K562 (cell line): ENCODE results near the gene RNF151. TPM values are rescaled to one million over a fixed set of nuclear protein-coding genes. Genes with fewer than 3 reads are reported as not detected.
A peak's percentile ranks its signal among the peaks of the same experiment; 100 is the strongest.

Source experiments
- ATF1 ChIP-seq, 2 experiments: fragments of 450-650 bp in 1 of 2; IDR thresholded peaks; 2 replicates each; pipeline ENCODE4 v1.6.1; 2016; ENCODE audit warnings: missing compliant biosample characterization in 1 of 2, missing genetic modification characterization in 1 of 2
- FOXK2 ChIP-seq, 2 experiments: fragments of 450-650 bp; IDR thresholded peaks in 1 of 2; conservative IDR thresholded peaks in 1 of 2; 2 replicates each; pipeline ENCODE4 v1.6.1; 2016; ENCODE audit warnings: low read depth in 2 of 2, mild to moderate bottlenecking in 1 of 2
- GATAD2A ChIP-seq: fragments of 450-650 bp; IDR thresholded peaks from 2 replicates; pipeline ENCODE4 v1.6.1; 2017
- MCM5 ChIP-seq: fragments of 450-650 bp; IDR thresholded peaks from 2 replicates; pipeline ENCODE4 v1.6.1; 2016; ENCODE audit warnings: low read depth
- NFYB ChIP-seq: IDR thresholded peaks from 2 replicates; pipeline ENCODE4 v1.6.1; 2011; ENCODE audit warnings: mild to moderate bottlenecking, moderate library complexity; ENCODE audit not compliant: insufficient read length; ENCODE audit errors: extremely low read depth
- NKRF ChIP-seq: fragments of 450-650 bp; IDR thresholded peaks from 2 replicates; pipeline ENCODE4 v1.6.1; 2016; ENCODE audit warnings: borderline replicate concordance
- NR3C1 ChIP-seq: sonication (generic); formaldehyde crosslinking; IDR thresholded peaks from 2 replicates; pipeline ENCODE4 v1.8.1; 2022; ENCODE audit warnings: missing genetic modification reagents
- POLR2AphosphoS5 ChIP-seq: IDR thresholded peaks from 2 replicates; pipeline ENCODE4 v1.6.1; 2011; ENCODE audit warnings: mild to moderate bottlenecking, low read depth, low read length, moderate library complexity; ENCODE audit not compliant: control insufficient read depth, insufficient read depth
- RAD51 ChIP-seq: fragments of 450-650 bp; IDR thresholded peaks from 2 replicates; pipeline ENCODE4 v1.7.1; 2016; ENCODE audit warnings: low read depth, mild to moderate bottlenecking, borderline replicate concordance
- SMARCA4 ChIP-seq: fragments of 450-650 bp; IDR thresholded peaks from 2 replicates; pipeline ENCODE4 v1.6.1; 2016
- TAF9B ChIP-seq: fragments of 450-650 bp; IDR thresholded peaks from 2 replicates; pipeline ENCODE4 v1.6.1; 2018; ENCODE audit warnings: mild to moderate bottlenecking; ENCODE audit not compliant: partially characterized antibody
- ZFPM2 ChIP-seq: fragments of 250-450 bp; sonication (Bioruptor Pico); IDR thresholded peaks from 2 replicates; pipeline ENCODE4 v1.5.1; 2022; ENCODE audit warnings: mild to moderate bottlenecking
- ZNF76 ChIP-seq: fragments of 250-450 bp; sonication (Bioruptor Pico); IDR thresholded peaks from 2 replicates; pipeline ENCODE4 v1.4.0; 2020; ENCODE audit warnings: mild to moderate bottlenecking, moderate library complexity, borderline replicate concordance
- polyA plus RNA-seq, 8 experiments: library from polyadenylated mRNA; depleted of rRNA in 4 of 8; stranded (reverse) in 5 of 8; unstranded in 3 of 8; fragments of >200 nt; fragmentation: Nextera tagmentation in 2 of 8; fragmentation: Illumina TruSeq in 1 of 8; extraction: Ambion mirVana in 2 of 8; extraction: Trizol in 1 of 8; gene quantifications; 2 replicates each; pipeline versions ENCODE4 v1.2.1 to v1.2.3, GENCODE V29; 2011 to 2014; ENCODE audit warnings: inconsistent platforms in 1 of 8, missing spikeins in 1 of 8
- total RNA-seq, 7 experiments: library from RNA; depleted of rRNA in 6 of 7; stranded (reverse); fragments of >200 nt in 6 of 7; fragmentation: Illumina TruSeq in 2 of 7; extraction: Trizol in 2 of 7; gene quantifications; 2 replicates each; pipeline versions ENCODE4 v1.2.1 to v1.2.3, GENCODE V29; 2011 to 2021; ENCODE audit warnings: low replicate concordance in 1 of 7
- TF ChIP-seq, protein P1 (sequence below): fragments of 250-450 bp; sonication (Bioruptor Pico); IDR thresholded peaks from 2 replicates; pipeline ENCODE4 v1.8.0; 2022; ENCODE audit warnings: inconsistent platforms, mild to moderate bottlenecking, moderate library complexity, borderline replicate concordance
- TF ChIP-seq, protein P2 (sequence below), 2 experiments: fragments of 450-650 bp in 1 of 2; sonication (generic) in 1 of 2; formaldehyde crosslinking in 1 of 2; IDR thresholded peaks; 2 replicates each; pipeline versions ENCODE4 v1.7.1 to v1.9.0; 2016 to 2022; ENCODE audit warnings: inconsistent platforms in 1 of 2, mild to moderate bottlenecking in 1 of 2, missing genetic modification reagents in 1 of 2

Gene RNF151
- total and polyA plus RNA-seq, 9 of the 15 experiments (the other 6 are each of a cell fraction or from before 2014, with no cell fraction given) = not detected

GRCh38 chr16:1963806-1964505 is 2.7 kb upstream of the RNF151 start (continued):
- 0 out of 2 replicates have a peak, but pooled peaks have one; percentile 8 for TF ChIP-seq RAD51
- no peak for TF ChIP-seq TAF9B
- peak; percentile 45; the same call in 1 of the 2 replicates for TF ChIP-seq POLR2AphosphoS5
- TF ChIP-seq, protein P1, sequence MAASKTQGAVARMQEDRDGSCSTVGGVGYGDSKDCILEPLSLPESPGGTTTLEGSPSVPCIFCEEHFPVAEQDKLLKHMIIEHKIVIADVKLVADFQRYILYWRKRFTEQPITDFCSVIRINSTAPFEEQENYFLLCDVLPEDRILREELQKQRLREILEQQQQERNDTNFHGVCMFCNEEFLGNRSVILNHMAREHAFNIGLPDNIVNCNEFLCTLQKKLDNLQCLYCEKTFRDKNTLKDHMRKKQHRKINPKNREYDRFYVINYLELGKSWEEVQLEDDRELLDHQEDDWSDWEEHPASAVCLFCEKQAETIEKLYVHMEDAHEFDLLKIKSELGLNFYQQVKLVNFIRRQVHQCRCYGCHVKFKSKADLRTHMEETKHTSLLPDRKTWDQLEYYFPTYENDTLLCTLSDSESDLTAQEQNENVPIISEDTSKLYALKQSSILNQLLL (CRISPR knock-in tag) = no peak
- no peak for TF ChIP-seq NR3C1 (CRISPR knock-in tag)
- TF ChIP-seq MCM5 = no peak
- no peak for TF ChIP-seq ATF1 (CRISPR knock-in tag; IDR thresholded peaks at IDR 0.05)
- no peak for TF ChIP-seq ATF1 (tag; IDR thresholded peaks at IDR 0.05)
- TF ChIP-seq, protein P2, sequence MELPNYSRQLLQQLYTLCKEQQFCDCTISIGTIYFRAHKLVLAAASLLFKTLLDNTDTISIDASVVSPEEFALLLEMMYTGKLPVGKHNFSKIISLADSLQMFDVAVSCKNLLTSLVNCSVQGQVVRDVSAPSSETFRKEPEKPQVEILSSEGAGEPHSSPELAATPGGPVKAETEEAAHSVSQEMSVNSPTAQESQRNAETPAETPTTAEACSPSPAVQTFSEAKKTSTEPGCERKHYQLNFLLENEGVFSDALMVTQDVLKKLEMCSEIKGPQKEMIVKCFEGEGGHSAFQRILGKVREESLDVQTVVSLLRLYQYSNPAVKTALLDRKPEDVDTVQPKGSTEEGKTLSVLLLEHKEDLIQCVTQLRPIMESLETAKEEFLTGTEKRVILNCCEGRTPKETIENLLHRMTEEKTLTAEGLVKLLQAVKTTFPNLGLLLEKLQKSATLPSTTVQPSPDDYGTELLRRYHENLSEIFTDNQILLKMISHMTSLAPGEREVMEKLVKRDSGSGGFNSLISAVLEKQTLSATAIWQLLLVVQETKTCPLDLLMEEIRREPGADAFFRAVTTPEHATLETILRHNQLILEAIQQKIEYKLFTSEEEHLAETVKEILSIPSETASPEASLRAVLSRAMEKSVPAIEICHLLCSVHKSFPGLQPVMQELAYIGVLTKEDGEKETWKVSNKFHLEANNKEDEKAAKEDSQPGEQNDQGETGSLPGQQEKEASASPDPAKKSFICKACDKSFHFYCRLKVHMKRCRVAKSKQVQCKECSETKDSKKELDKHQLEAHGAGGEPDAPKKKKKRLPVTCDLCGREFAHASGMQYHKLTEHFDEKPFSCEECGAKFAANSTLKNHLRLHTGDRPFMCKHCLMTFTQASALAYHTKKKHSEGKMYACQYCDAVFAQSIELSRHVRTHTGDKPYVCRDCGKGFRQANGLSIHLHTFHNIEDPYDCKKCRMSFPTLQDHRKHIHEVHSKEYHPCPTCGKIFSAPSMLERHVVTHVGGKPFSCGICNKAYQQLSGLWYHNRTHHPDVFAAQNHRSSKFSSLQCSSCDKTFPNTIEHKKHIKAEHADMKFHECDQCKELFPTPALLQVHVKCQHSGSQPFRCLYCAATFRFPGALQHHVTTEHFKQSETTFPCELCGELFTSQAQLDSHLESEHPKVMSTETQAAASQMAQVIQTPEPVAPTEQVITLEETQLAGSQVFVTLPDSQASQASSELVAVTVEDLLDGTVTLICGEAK (IDR thresholded peaks at IDR 0.05) = peak; percentile 42; the same call in 1 of the 2 replicates
- TF ChIP-seq, protein P2 (CRISPR knock-in tag; IDR thresholded peaks at IDR 0.05) = no peak; the same call in 1 of the 2 replicates
- no peak for TF ChIP-seq GATAD2A
- TF ChIP-seq ZFPM2 = no peak
- no peak for TF ChIP-seq SMARCA4
- peak in 1 of 2 experiments; percentile 11; a peak in 1 of 4 replicates for TF ChIP-seq FOXK2 (conservative IDR thresholded peaks at IDR 0.05 in 1 of 2, IDR thresholded peaks at IDR 0.05 in 1 of 2; ENCODE audit: low read depth in 2 of 2)
- no peak for TF ChIP-seq ZNF76 (CRISPR knock-in tag)
- no peak for TF ChIP-seq NFYB
- TF ChIP-seq NKRF = peak; percentile 85
